Measurements from ENCODE around the gene RPS6KA5.
"Not testable (repeated sequence)": the region's sequence is repeated elsewhere in the genome, so short reads cannot be mapped to it uniquely, and the experiment has no call there.

RPS6KA5 gene

GRCh38 chr14:90858511-90858910 is 201.9 kb downstream of the RPS6KA5 start:
- DNase-seq = no peak

- no peak for DNase-seq
These were observed 202.6 kb downstream of the RPS6KA5 start for GRCh38 chr14:90857866-90858265.

DNA sequence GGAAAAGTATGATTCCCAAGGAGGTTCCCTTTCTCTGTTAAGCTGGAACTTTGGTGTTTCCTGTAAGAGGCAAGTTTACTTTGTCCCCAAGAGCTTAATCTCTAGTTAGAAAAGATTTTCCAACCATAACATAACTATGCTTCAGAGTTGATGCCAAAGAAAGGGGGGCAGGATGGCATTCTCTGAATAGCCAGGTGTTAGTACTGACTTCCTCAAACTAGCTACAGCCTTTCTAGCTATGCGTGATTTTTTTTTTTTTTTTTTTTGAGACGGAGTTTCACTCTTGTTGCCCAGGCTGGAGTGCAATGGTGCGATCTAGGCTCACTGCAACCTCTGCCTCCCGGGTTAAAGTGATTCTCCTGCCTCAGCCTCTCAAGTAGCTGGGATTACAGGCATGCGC is 204.3 kb downstream of the RPS6KA5 start:
- DNase-seq = not testable (repeated sequence)

DNA sequence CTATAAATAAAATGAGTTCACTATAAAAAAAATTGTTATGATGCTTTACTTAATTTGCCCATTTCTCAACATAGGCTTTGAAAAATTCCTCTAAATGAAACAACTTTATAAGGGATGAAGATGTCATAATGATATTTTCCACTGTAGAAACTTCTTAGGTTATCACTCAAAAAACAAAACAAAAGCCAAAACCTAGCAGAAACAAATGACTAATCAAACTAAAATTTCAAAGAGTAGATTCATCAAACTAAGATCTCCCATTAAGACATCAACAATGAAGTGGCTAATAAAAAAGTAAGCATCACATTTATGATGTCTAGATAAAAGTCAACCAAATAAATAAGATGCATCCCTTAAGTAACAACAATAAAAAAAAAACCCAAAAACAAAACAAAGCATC is 207.3 kb downstream of the RPS6KA5 start:
- DNase-seq = no peak

DNA sequence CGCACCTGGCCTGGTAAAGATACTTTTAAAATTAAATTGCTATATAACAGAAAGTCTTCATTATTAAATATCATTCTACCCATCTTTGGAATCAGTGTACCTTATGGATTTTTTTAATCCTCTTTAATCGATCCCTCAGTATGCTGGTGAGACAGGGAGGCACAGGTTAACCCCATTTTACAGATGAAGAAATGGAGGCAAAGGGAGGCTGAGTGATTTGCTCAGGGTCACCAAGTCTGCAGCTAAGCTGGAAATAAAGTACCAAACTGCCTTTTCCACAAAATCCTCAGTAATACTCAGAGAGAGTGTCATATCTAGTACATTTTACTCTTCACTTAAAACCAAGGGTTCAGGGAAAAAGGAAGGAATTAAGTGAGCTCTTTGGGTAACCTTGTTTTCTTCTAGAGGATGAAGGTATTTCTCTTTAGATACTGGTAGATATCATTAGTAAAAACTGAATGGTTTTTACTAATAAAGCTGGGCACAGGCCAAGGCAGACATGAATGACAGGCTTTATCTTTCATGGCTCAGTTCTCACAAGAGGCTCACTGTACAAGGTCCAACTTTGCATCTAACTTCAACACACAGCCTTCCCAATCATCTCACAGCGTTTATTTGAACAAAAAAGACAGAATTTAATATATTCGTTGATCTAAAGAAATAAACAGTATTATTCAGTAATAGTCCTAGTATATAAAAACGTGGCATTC is 209.0 kb downstream of the RPS6KA5 start:
- DNase-seq = no peak

DNA sequence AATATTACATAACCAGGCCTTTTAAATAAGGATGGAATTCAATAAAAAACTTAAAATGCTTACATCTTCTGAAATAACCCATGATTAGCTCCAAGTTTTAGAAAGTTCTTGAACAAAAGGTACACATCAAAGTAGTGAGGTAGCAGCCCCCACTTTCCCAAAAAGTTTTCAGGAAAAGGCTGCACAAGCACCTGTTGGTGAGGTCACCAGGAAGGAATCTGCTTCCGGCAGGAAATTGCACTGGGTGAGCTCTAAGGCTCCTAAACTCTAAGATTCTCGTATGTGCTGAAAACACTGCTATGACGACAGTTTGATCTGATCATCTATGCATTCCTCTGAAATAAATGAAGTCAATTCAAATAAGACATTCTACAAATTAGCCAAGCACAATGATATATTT is 210.0 kb downstream of the RPS6KA5 start:
- DNase-seq = no peak

DNA sequence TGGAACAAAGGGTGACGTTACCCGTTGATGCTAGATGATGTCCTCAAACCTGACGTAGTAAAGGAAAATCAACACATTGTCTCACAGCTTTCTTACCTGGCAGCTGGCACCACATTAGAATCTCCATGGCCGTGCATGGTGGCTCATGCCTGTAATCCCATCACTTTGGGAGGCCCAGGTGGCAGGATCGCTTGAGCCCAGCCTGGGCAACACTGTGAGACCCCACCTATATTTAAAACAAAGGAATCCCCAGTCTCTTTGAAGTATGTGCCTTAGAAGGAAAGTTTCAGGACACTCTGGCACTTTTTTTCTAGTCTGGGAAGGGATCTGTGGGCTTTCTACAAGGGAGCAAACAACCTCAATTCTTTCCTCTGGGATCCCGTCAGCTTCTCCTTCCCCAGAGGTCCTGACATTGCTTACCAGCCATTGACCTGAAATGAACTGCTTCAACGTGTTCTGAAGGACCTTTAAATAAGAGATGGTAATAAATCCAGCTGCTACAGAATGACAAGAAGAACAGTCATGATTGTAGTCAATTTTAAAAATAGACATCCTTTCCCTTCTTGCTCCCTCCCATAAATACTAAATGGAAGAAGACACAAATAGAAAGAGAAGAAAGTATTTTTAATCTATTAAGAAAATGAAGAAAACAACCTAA is 210.5 kb downstream of the RPS6KA5 start:
- no peak for DNase-seq

DNA sequence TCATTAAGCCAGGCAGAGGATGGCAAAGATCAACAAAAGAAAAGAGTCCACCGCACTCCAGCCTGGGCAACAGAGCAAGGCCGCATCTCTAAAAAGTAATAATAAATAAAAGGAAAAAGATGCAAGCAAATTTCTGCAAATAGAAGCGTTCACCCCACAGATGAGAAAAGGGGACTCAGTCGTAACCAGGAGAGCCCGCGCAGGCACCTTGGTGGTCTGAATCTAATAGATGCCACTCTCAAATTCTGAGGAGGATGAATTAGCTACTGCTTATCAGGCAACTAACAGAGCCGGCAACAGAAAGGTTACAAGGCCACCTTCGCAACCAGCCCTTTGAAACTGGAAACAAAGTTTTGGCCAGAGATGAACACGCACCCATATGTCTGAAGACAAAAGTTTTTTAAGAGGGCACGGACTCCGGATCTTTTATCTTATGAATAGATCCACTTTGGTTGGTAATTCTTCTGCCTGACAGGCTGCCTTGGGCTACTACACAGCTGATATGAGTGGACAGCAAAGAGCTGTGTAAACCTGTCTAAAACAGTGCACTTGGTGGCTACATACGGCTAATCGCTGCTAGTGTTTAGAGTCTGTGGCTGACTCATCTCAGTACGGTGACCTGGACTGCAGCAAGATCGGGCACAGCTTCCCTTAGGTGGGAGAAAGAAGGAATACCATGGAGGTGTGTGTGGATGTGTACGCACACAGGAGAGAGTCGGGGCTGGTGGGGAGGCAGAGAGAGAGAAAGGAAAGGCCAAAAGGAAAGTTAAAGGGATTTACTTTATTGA is 211.3 kb downstream of the RPS6KA5 start:
- no peak for DNase-seq

DNA sequence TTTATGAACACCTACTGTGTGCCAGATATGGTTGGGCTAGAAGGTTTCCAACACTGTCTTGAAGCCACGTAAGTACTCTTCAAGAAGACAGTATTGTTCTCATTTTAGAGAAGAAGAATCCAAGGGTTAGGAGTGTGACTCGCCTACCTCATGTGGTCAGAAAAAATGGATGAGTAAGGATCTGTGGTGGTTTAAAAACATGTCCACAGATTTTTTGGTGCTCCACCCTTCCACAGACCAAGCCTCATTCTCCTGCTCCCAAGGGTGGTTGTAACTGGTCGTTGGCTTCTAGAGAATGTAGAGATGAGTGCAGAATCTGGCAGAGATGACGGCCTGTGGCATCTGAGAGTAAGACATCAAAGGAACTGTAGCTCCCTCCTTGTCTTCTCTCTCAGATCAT is 213.9 kb downstream of the RPS6KA5 start:
- DNase-seq = no peak

DNA sequence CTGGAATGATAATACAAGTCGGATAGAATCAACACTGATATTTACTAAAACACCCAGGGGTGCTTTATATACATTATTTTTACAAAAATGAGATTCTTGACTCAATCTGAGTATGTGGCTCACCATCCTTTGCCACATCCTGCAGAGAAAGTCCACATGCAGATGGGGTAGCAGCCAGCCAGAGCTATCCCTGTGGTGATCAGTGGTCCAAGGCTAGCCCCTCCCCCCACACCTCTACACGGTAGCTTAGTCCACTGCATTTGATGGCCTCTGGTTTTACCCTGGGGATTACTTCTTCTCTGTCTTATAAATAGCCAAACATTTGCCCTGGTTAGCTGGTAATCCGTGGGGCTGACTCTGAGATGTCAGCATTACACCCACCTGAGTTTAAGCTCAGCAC is 216.1 kb downstream of the RPS6KA5 start:
- no peak for DNase-seq

DNA sequence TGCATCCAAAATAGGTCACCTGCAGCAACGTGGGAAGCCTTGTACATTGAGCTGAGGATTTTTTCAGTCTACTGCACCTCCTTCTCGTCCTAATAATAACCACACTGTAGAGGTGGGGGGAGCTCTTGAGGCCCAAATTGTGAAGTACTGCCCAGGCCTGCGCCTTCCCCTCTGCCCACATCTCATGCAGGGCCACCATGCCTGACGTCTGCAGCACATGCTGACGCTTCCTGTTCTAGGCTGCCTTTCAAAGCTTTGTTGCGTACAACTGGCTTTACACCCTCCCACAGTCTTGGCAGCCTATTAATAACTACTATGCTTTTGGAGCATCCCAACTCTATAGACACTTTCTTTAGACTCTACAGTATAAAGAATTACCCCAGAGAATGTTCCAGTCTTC is 217.7 kb downstream of the RPS6KA5 start:
- DNase-seq = no peak

DNA sequence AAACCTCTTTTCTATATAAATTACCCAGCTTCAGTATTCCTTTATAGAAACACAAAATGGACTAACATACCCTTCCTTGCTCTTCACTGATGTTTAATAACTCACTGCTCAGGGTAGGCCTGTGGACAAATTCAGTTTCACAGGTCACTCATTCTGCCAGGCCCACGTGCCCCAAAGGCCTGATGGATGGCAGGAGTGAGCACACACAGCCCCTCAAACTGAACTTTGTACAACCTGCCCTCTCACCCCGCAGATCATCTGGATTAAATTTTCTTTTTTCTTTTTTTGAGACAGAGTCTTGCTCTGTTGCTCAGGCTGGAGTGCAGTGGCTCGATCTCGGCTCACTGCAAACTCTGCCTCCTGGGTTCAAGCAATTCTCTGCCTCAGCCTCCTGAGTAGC is 219.8 kb downstream of the RPS6KA5 start:
- DNase-seq = not testable (repeated sequence)

DNA sequence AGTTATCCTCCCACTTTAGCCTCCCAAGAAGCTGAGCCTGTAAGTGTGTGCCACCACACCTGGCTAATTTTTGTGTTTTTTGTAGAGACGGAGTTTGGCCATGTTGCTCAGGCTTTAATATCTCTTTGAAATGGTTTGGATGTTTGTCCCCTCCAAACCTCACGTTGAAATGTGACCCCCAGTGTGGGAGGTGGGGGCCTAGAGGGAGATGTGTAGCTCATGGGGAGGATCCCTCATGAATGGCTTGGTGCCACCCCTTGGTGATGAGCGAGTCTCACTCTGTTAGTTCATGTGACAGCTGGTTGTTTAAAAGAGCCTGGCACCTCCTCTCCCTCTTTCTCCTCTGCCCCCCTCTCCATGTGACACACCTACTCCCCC is 220.6 kb downstream of the RPS6KA5 start:
- no peak for DNase-seq

DNA sequence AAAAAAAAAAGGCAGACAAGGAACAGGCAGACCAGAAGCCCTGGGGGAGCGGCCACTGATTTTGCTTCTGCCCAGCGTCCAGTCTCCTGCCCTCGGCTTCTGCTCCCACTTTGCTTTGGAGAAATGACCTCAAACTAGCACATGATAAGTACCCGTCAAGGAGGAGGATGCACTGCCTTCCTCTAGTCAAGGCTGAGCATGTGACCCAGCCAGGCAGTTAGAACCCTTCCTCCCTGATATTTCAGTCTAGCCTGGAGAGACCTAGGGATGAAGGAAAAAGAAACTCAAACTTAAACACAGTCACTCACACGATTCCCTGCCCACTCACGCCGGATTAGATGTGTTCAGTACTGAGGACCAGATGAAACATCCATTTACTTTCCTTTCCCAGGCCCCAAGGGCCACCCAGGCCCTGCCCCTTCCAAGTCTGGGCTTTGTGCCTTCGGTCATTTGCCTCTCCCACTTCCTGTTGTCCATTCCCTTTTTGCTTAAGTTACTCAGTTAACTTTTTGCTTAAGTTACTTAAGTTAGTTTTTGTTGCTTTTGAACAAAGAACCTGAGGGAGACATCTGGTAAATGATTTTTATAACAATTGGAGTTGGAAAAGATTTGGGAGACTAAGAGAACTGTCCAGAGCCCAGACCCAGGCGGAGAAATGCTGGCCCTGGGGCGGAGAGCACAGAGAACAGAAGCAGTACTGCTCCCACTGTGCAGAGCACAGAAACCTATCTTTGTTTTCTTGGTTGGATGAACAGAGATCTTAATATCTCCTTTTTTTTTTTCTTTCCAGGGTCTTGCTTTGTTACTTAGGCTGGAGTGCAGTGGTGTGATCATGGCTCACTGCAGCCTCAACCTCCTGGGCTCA is 221.2 kb downstream of the RPS6KA5 start:
- no peak for DNase-seq

- not testable (repeated sequence) for DNase-seq
These were observed 221.9 kb downstream of the RPS6KA5 start for GRCh38 chr14:90838531-90838930.

DNA sequence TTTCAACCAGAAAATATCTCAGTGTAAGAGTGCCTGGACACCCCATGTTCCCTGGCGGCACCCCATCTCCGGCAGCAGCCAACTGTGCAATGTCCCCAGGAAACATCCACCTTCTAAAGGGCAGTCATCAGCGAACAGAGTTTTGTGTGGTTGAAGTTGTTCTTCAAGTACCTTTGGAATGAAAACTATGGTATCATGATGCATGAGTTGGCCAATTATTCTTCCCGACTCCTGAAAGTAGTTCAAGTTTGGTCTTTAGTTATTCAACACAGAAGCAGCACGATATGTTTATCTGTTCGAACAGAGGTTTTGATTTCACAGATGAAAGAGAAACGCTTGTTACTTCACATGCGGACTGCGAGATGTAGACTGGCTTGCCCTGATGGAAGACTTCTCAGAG is 223.1 kb downstream of the RPS6KA5 start:
- no peak for DNase-seq

GRCh38 chr14:90836692-90837063 is 223.8 kb downstream of the RPS6KA5 start:
- no peak for DNase-seq

DNA sequence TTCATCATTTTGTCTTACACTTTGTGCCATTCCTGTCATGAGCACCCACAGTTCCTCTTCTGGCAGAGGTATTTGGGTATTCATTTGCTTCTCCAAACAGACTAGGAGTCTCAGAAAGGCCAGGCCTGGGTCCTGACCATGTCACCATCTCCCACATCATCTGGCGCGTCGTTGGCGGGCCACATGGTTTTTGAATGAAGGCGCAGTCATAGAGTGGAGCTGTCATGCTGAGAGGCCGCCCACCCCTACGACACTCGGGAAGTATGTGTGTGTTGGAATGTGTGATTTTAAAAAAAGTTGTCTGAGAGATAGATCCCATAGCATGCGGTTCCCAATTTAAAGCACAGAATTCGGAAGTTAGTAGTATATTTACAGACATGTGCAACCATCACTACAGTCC is 228.6 kb downstream of the RPS6KA5 start:
- DNase-seq = no peak

- DNase-seq = no peak
These were observed 229.3 kb downstream of the RPS6KA5 start for GRCh38 chr14:90830931-90831701.

- DNase-seq = no peak
These were observed 230.8 kb downstream of the RPS6KA5 start for GRCh38 chr14:90829677-90830076.

- DNase-seq = peak; percentile 80
These were observed 231.6 kb downstream of the RPS6KA5 start for GRCh38 chr14:90828642-90829487.

All from activated CD4-positive, alpha-beta T cell treated with anti-CD3 and anti-CD28 coated beads, Interleukin-10, Interleukin-2, amounts not matched to agents 100 ng/mL and 50 ng/mL, durations not matched to agents 16 hours and 8 hours (primary cell).